ENCODE measurements around the gene UBE2QL1. TPM values are rescaled to one million over a fixed set of nuclear protein-coding genes. Genes with fewer than 3 reads are reported as not detected.

UBE2QL1 gene
- total RNA-seq, 1 experiment from 2014 or later = 0.24 TPM

DNA sequence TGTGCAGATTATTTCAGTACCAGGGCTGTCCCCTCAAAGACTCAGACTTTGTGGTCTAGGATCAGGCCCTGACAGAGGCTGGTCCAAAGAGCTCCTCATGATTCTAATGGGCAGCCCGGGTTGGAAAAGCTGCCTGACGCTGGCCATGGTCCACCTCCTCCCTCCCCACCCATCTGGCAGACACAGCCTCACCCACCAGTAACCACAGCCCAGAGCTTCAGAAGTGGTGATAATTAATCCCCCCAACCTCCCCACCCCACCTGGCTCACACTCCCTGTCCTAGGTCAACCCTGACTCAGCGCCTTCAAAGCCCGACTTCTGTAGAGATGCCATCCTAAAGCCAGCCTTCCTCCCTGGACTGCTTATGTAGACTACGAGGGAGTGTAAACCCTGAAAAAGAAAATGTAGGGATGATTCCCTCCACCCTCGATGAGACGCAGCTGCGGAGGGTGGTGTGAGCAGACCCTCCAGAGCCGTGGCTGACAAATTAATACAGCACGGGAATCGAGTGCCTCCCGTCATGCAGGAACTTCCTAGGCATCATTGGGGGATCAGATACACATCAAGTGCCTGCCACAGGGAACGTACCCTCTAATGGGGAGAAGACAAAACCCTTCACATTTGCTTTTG lies 7.0 kb downstream of the UBE2QL1 start:
- no peak for DNase-seq (ENCODE audit: low read depth)

DNA sequence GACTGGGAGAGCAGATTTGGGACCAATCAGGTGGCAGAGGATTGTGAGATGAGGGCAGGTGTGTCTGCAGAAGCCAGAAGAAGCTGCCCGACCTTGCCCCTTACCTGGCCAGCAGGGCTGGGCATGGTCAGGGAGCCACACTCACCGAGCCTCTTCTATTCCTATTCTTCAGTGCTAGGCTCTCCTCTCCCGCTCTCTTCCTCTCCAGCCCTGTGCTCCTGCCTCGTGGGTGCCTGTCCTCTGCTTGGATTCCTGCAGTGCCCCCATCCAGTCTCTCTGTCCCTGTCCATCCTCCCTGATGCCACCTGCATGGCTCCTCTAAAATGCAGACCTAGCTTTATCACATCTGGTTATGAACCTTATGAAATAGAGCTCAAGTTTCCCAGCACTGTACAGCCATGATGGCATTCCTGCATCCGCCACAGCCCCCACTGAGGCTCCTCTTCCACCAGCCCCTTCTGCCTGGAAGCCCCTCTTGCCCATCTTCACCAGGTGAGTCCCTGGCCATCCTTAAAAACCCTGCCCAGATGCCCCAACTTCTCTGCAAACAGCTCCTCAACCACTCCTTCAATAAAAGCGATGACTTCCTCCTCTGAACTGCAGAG lies 8.2 kb downstream of the UBE2QL1 start:
- DNase-seq (ENCODE audit: low read depth) = no peak

DNA sequence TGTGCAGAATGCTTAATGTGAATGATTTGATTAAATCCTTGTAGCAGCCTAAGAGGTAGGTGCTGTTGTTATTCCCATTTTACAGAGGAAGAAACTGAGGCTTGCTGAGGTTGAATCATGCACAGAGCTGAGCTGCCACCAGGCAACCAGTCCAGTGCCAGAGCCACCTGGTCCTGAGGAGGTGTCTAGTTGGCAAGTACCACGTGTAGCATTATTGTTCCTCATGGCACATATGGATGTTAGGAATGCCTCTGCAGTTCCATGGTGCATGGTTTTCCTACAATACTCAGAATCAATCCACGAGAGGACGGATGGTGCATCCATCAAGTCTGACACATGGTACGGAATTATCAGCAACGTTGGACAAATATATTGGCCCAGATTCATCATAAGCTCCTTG lies 8.9 kb downstream of the UBE2QL1 start:
- no peak for DNase-seq (ENCODE audit: low read depth)

DNA sequence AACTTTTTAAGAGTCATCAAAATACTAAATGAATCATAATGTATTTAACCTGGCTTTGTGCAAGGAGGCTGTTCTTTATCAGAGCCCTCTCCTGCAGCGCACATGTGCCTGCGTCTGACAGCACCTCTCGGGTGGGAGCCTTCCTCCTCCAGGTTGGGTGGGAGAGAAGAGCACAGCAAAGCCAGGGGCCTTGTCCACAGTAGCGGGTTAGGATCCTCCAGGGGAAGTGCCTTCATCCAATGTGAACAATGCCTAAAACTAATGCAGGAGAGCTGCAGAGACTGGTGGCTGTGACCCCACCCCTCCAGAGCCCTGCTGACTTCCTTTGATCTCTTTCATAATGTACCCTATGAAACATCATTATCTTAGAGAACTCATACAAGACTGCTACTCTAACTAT lies 10.2 kb downstream of the UBE2QL1 start:
- DNase-seq (ENCODE audit: low read depth) = no peak

- no peak for DNase-seq (ENCODE audit: low read depth)
Observed at GRCh38 chr5:6459896-6460295, 11.2 kb downstream of the UBE2QL1 start.

GRCh38 chr5:6461006-6461405 lies 12.3 kb downstream of the UBE2QL1 start:
- no peak for DNase-seq (ENCODE audit: low read depth)

DNA sequence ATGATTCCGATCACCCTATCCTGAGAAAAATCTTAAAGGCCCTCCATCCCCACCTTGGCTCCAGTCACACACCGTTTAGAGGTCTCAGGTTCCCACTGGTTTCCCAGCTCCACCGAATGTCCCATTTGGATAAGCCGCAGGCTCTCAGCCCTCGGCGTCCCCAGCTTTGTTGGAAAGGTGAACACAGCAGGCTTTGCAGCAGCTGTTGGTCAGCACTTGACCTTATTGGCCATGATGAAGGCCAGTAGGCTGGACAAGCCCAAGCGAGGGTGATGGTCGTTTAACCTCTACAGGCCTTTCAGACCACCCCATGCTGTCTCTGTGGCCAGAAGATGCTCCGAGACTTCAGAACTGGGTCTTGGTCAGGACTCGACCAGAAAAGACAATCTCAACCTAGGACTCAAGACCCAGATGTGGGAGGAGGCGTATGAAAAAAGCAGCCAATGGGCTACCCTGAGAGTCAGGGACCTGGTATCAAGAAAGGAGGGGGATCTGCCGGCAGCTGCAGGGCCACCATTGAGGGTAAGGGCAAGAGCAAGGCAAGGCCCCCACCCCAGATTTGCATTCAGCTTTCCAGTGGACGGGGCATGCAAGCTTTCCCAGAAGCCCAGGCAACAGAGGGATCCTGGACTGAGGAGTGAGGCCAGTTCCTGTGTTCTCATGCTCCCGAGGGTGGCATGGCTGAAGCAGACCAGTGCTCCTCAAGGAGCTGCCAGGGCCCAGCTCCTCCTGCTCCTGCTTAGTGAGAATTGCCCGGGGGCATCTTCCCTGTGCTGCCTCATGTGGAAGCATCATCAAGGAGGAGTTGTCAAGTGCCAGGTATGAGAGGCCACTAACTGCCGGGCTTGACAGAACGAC lies 13.4 kb downstream of the UBE2QL1 start:
- no peak for DNase-seq (ENCODE audit: low read depth)

- DNase-seq (ENCODE audit: low read depth) = no peak
Observed at GRCh38 chr5:6462671-6463070, 14.0 kb downstream of the UBE2QL1 start.

DNA sequence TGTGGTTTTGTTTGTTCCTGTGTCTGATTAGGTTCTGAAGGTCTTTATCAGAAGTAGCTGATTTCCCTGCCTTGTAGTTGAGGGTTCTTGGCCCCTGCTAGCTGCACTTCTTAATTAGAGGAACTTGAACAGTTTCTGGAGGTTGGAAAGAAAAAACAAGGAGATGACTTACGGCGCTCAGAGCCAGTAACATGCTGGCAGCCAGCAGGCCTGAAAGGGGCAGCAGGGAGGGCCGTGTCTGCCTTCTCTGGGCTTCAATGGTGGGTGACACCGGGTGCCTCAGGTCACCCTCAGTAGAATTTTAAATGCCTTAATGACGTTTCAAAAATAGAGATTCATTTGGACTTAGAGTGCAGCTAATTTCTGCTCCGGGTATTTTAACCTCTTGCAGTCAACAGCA lies 15.8 kb downstream of the UBE2QL1 start:
- DNase-seq (ENCODE audit: low read depth) = no peak

DNA sequence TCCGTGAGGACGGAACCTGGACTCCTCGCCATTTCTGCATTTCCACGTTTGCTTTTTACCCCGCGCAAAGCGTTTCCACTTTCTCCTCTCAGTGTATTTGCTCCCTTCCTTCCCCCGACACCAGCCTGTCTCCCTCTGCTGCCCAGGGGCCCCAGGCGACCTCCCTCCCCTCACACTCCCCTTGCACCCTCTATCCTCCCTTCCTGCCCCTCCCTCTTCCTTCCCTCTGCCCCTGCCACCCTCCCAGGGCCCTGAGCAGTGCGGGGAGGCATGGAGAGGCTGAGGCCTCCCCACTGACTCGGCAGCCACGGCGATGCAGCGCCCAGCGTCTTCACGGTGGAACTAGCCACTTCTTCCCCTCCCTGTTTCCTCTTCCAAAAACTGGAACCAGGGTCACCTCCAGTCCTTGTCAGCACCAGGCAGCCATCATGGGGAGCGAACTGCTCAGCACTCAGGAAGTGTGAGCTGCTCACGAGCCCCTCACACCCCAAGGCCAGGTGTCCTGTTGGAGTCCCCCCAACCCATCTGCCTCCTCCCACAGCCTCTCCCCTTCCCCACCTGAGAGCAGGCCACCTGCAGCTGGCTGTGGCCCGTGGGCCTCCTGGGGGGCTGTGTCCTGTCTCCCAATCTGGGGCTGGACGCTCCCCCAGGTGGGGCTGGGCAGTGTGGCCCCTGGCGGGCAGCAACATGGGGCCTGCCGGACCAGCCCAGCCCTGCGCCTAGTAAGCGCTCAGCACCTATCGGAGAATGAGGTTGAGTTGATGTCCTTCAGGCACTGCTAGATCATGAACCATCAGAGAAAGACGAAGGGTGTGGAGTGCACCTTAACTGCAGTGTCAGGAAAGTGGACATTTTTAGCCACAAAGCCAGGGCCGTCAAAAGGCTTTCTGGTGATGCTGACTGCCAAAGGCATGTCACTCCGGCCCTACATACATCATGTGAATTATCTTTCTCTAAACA lies 17.5 kb downstream of the UBE2QL1 start:
- no peak for DNase-seq (ENCODE audit: low read depth)

GRCh38 chr5:6466975-6467567 lies 18.4 kb downstream of the UBE2QL1 start:
- no peak for DNase-seq (ENCODE audit: low read depth)

DNA sequence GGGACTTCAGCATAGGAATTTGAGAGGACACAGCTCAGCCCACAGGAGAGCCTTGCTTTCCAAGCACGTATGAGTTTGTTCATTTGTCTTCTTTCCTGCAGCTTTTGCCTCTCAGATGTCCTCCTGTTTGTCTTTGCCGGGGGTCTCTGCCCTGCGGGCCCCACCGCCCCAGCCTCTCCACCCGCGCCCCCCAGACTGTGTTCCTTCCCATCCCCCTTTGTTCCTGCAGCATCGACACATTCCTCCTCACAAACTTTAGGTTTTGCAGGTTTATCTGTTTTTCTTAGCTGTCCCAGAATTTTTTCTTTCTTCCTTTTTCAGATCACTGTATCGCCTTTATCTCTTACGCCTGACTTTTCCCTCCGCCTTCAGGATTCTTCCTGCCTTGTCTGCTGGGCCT lies 18.9 kb downstream of the UBE2QL1 start:
- DNase-seq (ENCODE audit: low read depth) = no peak

DNA sequence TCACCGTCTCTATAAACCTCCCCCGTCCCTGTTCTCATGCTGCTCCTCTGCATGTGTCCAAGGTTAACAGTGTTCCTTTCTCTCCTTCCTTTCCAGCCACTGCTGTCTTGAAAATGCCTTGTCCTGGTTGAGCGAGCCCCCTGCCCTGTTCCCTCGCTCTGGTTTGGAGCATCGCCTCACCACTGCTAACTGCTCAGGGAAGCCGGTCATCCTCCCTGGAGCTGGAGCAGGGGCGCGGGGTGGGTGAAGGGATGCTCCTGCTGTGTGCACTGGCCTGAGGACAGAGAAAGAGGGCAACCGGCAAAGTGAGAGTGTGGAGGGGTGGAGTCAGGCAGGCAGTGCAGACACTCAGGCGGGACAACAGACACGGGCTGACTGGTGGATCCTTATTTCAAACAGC lies 19.4 kb downstream of the UBE2QL1 start:
- DNase-seq (ENCODE audit: low read depth) = no peak

DNA sequence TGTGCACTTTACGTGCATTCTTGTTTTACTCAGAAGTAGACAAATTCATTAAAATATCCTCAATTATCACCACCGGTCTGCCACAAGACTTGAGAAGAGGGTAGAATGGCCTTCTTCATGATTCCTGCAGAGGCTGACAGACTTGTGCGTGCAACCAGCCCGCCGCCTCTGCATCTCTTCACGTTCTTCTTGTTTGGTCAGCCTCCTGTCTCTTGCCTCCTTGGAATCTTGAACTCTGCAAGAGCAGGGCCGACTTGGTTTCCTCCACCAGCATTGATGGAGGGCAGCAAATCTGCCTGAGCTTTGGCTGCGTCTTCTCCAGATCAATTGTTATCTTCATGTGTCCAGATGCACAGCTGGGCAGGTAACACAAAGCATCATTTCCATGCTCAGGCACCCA lies 20.2 kb downstream of the UBE2QL1 start:
- no peak for DNase-seq (ENCODE audit: low read depth)

GRCh38 chr5:6469836-6470235 lies 21.2 kb downstream of the UBE2QL1 start:
- DNase-seq (ENCODE audit: low read depth) = no peak

GRCh38 chr5:6470672-6471071 lies 22.0 kb downstream of the UBE2QL1 start:
- no peak for DNase-seq (ENCODE audit: low read depth)

- no peak for DNase-seq (ENCODE audit: low read depth)
Observed at GRCh38 chr5:6471252-6471651, 22.6 kb downstream of the UBE2QL1 start.

DNA sequence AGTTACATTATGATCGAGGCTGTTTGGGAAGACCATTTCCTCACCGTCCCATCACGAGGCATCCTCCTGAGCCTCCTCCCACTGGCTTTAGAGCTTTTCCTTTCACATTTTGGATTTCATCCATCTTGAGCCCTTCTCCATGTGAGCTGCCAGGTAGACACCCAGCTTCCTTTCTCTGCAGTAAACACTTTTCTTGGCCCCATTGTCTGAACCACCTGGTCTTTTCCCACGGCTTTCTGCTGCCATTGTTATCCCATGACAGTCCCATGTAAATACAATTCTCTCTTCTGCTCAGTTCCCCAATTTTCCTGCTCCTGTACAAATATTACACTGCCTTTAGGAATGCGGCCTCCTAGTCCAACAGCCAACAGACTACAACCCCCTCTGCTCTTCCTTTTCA lies 24.1 kb downstream of the UBE2QL1 start:
- no peak for DNase-seq (ENCODE audit: low read depth)

DNA sequence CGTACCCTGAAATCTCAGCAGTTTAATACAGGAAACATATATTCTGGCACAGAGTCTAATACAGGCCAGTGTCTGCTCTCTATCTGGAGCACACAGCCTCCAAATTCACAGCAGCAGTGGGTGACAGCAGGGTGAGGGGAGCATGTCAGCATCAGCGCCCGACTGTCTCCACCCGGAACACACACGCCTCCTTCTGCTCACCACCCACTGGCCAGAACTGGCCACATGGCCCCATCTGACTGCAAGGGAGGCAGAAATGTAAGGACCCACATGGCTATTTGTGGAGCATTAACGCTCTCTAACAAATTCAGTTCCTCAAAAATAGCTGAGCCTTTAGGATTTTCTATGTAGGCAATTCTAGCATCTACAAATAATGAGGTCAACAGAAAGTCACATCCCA lies 24.6 kb downstream of the UBE2QL1 start:
- DNase-seq (ENCODE audit: low read depth) = no peak

DNA sequence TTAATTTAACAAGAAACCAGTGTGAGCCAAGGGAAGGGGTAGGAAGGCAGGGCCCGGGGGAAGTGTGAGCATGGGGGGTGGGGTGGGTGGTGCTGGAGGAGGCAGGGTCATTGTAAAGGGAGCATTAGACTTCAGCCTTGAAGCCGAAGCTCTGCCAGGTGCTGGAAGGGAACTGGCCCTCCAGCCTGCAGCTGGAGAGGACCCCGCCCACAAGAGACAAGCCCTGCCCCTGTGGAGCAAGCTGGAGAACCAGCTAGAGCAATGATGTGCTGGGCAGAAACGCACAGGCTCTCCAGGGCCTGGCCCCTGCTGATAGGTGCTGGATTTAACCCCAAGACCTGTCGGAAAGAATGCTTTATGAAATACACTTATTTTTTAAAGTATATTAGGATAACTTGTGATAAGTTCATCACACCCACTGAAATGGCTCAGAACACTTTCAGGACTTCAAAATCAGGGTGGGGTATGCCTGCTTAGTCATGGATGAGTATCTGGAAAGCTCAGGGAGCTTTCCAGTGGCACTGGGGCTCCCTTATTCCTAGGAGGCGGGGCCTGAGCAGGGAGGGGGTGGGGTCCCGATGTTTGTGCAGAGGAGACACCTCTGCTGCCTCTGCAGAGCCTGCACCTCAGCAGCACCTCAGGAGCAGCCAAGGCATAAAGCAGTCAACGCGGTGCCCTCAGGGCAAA lies 27.1 kb downstream of the UBE2QL1 start:
- DNase-seq (ENCODE audit: low read depth) = no peak

- DNase-seq (ENCODE audit: low read depth) = no peak
Observed at GRCh38 chr5:6476313-6476661, 27.6 kb downstream of the UBE2QL1 start.

Data from RPMI7951 (cell line).